ENCODE results near the gene HSPA1A. TPM values are rescaled to one million over a fixed set of nuclear protein-coding genes. Genes with fewer than 3 reads are reported as not detected.

The HSPA1A gene
- total and polyA plus RNA-seq, 9 of the 15 experiments (the other 6 are each of a cell fraction or from before 2014, with no cell fraction given) = 2.2 to 273 (median 107) TPM

DNA sequence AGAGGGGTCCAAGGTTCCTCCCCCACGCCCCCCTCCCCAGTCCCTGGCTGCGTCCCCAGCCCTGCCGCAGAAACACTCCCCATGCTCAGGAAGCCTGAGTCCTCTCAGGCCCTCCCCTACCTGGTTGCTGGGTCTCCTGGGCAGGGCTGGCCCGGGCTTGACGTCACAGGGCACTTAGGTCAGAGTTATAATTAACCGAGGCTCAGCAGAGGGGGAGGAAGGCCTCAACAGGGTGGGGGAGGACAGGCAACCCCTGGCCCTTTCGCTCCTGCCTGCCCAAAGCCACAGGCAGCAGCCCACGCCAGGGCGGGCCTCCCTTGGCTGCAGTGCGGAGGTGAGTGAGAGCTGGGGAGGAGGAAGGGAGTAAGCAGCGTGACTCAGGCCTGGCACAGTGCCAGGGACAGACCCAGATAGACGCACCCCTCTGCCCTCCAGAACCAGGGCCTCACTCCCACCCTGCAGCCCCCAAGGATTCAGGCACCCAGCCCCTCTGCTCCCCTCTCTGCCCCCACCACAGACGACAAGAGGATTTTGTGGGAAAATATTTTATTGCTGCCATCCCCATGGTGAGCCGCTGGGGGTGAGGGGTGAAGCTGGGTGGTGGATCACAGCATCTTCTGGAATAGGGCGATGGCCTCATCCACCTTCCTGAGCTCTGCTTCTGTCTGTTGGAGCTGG is 38.2 kb upstream of the HSPA1A start, which contains the start of gene VWA7 (continued):
- TF ChIP-seq E2F5 (CRISPR knock-in tag; IDR thresholded peaks at IDR 0.05) = no peak; the same call in 1 of the 2 replicates
- no peak for TF ChIP-seq ZNF282 (CRISPR knock-in tag; IDR thresholded peaks at IDR 0.05)
- peak; percentile 89 for TF ChIP-seq PHF21A (IDR thresholded peaks at IDR 0.05; ENCODE audit: borderline replicate concordance, low read depth)
- no peak for TF ChIP-seq RBM25 (IDR thresholded peaks at IDR 0.05; ENCODE audit: low read depth, low read length, severe bottlenecking)
- TF ChIP-seq TAL1 (IDR thresholded peaks at IDR 0.05) = peak; percentile 40; the same call in 1 of the 2 replicates
- TF ChIP-seq EP400 (IDR thresholded peaks at IDR 0.05) = no peak
- peak; percentile 94 for TF ChIP-seq SMAD4 (CRISPR knock-in tag; conservative IDR thresholded peaks at IDR 0.05)
- no peak for TF ChIP-seq KDM2B (CRISPR knock-in tag; IDR thresholded peaks at IDR 0.05)
- peak; percentile 25 for TF ChIP-seq FOS (IDR thresholded peaks at IDR 0.05; ENCODE audit: extremely low read depth, insufficient read length)
- TF ChIP-seq NCOR1 (IDR thresholded peaks at IDR 0.05) = no peak
- peak; percentile 97 for TF ChIP-seq FOSL1 (tag; conservative IDR thresholded peaks at IDR 0.05)
- TF ChIP-seq KDM4B (IDR thresholded peaks at IDR 0.05; ENCODE audit: borderline replicate concordance in 2 of 2, low read depth in 1 of 2) = peak in 1 of 2 experiments; percentile 95; a peak in 1 of 4 replicates
- peak; percentile 84; the same call in 1 of the 2 replicates for TF ChIP-seq POLR2A (conservative IDR thresholded peaks at IDR 0.05)
- TF ChIP-seq KLF6 (CRISPR knock-in tag; IDR thresholded peaks at IDR 0.05; ENCODE audit: borderline replicate concordance) = peak; percentile 10; the same call in 1 of the 2 replicates
- TF ChIP-seq LARP7 (IDR thresholded peaks at IDR 0.05) = 0 out of 2 replicates have a peak, but pooled peaks have one; percentile 50
- TF ChIP-seq, protein P1, sequence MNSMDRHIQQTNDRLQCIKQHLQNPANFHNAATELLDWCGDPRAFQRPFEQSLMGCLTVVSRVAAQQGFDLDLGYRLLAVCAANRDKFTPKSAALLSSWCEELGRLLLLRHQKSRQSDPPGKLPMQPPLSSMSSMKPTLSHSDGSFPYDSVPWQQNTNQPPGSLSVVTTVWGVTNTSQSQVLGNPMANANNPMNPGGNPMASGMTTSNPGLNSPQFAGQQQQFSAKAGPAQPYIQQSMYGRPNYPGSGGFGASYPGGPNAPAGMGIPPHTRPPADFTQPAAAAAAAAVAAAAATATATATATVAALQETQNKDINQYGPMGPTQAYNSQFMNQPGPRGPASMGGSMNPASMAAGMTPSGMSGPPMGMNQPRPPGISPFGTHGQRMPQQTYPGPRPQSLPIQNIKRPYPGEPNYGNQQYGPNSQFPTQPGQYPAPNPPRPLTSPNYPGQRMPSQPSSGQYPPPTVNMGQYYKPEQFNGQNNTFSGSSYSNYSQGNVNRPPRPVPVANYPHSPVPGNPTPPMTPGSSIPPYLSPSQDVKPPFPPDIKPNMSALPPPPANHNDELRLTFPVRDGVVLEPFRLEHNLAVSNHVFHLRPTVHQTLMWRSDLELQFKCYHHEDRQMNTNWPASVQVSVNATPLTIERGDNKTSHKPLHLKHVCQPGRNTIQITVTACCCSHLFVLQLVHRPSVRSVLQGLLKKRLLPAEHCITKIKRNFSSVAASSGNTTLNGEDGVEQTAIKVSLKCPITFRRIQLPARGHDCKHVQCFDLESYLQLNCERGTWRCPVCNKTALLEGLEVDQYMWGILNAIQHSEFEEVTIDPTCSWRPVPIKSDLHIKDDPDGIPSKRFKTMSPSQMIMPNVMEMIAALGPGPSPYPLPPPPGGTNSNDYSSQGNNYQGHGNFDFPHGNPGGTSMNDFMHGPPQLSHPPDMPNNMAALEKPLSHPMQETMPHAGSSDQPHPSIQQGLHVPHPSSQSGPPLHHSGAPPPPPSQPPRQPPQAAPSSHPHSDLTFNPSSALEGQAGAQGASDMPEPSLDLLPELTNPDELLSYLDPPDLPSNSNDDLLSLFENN (IDR thresholded peaks at IDR 0.05; ENCODE audit: low read depth in 2 of 2, low read length in 2 of 2) = peak in 1 of 2 experiments; percentile 84; a peak in 2 of 4 replicates
- no peak for TF ChIP-seq SRSF9 (IDR thresholded peaks at IDR 0.05; ENCODE audit: borderline replicate concordance, low read depth, low read length)
- peak; percentile 35; the same call in 1 of the 2 replicates for TF ChIP-seq MAFF (IDR thresholded peaks at IDR 0.05; ENCODE audit: low read length)
- TF ChIP-seq ZBTB8A (IDR thresholded peaks at IDR 0.05; ENCODE audit: partially characterized antibody) = no peak
- TF ChIP-seq, protein P2, sequence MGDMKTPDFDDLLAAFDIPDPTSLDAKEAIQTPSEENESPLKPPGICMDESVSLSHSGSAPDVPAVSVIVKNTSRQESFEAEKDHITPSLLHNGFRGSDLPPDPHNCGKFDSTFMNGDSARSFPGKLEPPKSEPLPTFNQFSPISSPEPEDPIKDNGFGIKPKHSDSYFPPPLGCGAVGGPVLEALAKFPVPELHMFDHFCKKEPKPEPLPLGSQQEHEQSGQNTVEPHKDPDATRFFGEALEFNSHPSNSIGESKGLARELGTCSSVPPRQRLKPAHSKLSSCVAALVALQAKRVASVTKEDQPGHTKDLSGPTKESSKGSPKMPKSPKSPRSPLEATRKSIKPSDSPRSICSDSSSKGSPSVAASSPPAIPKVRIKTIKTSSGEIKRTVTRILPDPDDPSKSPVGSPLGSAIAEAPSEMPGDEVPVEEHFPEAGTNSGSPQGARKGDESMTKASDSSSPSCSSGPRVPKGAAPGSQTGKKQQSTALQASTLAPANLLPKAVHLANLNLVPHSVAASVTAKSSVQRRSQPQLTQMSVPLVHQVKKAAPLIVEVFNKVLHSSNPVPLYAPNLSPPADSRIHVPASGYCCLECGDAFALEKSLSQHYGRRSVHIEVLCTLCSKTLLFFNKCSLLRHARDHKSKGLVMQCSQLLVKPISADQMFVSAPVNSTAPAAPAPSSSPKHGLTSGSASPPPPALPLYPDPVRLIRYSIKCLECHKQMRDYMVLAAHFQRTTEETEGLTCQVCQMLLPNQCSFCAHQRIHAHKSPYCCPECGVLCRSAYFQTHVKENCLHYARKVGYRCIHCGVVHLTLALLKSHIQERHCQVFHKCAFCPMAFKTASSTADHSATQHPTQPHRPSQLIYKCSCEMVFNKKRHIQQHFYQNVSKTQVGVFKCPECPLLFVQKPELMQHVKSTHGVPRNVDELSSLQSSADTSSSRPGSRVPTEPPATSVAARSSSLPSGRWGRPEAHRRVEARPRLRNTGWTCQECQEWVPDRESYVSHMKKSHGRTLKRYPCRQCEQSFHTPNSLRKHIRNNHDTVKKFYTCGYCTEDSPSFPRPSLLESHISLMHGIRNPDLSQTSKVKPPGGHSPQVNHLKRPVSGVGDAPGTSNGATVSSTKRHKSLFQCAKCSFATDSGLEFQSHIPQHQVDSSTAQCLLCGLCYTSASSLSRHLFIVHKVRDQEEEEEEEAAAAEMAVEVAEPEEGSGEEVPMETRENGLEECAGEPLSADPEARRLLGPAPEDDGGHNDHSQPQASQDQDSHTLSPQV (IDR thresholded peaks at IDR 0.05) = no peak
- TF ChIP-seq RBFOX2 (IDR thresholded peaks at IDR 0.05; ENCODE audit: low read depth, low read length) = peak; percentile 80
